Measurements from ENCODE around the gene TEDDM1.

GRCh38 chr1:182392050-182393028 is 8.1 kb downstream of the TEDDM1 start:
- TF ChIP-seq, protein P1, sequence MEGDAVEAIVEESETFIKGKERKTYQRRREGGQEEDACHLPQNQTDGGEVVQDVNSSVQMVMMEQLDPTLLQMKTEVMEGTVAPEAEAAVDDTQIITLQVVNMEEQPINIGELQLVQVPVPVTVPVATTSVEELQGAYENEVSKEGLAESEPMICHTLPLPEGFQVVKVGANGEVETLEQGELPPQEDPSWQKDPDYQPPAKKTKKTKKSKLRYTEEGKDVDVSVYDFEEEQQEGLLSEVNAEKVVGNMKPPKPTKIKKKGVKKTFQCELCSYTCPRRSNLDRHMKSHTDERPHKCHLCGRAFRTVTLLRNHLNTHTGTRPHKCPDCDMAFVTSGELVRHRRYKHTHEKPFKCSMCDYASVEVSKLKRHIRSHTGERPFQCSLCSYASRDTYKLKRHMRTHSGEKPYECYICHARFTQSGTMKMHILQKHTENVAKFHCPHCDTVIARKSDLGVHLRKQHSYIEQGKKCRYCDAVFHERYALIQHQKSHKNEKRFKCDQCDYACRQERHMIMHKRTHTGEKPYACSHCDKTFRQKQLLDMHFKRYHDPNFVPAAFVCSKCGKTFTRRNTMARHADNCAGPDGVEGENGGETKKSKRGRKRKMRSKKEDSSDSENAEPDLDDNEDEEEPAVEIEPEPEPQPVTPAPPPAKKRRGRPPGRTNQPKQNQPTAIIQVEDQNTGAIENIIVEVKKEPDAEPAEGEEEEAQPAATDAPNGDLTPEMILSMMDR (IDR thresholded peaks at IDR 0.05; ENCODE audit: low read depth, low read length, missing input control) = no peak
- no peak for TF ChIP-seq SP1 (IDR thresholded peaks at IDR 0.05)
